GM10266 (cell line): ENCODE measurements around the gene AKNA.

ENCODE experiments used
- DNase-seq: peaks from one replicate; pipeline ENCODE4 v3.0.0; 2012; ENCODE audit errors: extremely low spot score
- CTCF ChIP-seq: IDR thresholded peaks from 2 replicates; pipeline ENCODE4 v1.5.1; 2012; ENCODE audit warnings: mild to moderate bottlenecking, low read depth; ENCODE audit not compliant: control insufficient read depth, insufficient read depth; ENCODE audit errors: missing control alignments

The AKNA gene

GRCh38 chr9:114389612-114390368, 2.0 kb upstream of the AKNA start:
- peak; percentile 34 for TF ChIP-seq CTCF

GRCh38 chr9:114388764-114389375, 1.1 kb upstream of the AKNA start:
- DNase-seq = no peak
- TF ChIP-seq CTCF = no peak

More at GRCh38 chr9:114389612-114390368, 2.0 kb upstream of the AKNA start:
- no peak for DNase-seq

GRCh38 chr9:114388357-114388682, 538 bp upstream of the AKNA start:
- TF ChIP-seq CTCF = no peak
- no peak for DNase-seq

GRCh38 chr9:114386886-114387679, 699 bp downstream of the AKNA start:
- DNase-seq = no peak
- no peak for TF ChIP-seq CTCF

GRCh38 chr9:114386361-114386885, 1.4 kb downstream of the AKNA start:
- DNase-seq = no peak
- TF ChIP-seq CTCF = no peak

GRCh38 chr9:114385397-114386181, 2.2 kb downstream of the AKNA start:
- TF ChIP-seq CTCF = no peak
- DNase-seq = peak; percentile 86
